GM19397 (cell line): ENCODE data around the gene ACSF2.
"Not testable (repeated sequence)": the region's sequence is repeated elsewhere in the genome, so short reads cannot be mapped to it uniquely, and the experiment has no call there.

Source experiments
- ATAC-seq: cut with Tn5 transposase; IDR thresholded peaks from one replicate; pipeline ENCODE4 v1.9.1; 2021; ENCODE audit warnings: mild to moderate bottlenecking, moderate library complexity; ENCODE audit not compliant: unreplicated experiment

Gene ACSF2

DNA sequence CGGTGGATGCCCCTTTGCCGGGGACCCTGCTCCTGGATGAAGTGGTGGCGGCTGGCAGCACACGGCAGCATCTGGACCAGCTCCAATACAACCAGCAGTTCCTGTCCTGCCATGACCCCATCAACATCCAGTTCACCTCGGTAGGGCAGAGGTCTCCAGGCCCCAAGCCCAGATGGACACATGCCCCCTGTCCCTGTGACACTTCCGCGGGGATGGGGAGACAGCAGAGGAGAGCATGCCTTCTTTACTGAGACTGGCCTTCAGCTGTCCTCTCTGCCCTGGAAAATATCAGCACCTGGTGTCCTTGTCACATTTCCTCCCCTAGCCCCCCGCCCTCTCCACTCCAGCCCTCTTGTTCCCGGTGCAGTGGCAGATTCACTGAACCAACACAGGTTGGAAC lies 36.4 kb downstream of the ACSF2 start:
- ATAC-seq = no peak

GRCh38 chr17:50464121-50464520 lies 38.1 kb downstream of the ACSF2 start:
- ATAC-seq = no peak

DNA sequence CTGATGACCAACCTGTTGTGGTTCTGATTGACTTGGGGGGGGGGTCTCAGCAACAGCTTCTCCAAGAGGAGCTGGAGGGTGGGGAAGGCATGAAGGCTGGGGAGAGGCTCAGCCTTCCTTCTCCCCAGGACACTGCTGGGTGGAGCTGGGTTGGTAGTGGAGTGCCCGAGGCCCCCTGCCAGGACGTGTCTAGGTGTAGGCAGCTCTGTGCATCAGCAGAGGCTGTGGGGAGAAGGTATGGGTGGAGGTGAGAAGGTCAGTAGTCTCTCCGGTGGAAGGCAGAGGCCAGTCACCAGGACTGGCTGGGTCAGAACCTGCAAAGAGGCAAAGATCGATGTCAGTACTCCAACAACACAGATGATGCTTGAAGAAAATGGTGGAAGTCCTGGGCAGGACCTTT lies 38.7 kb downstream of the ACSF2 start:
- ATAC-seq = no peak

GRCh38 chr17:50465171-50465570 lies 39.2 kb downstream of the ACSF2 start:
- no peak for ATAC-seq

- ATAC-seq = no peak
These were observed 39.6 kb downstream of the ACSF2 start for GRCh38 chr17:50465635-50466034.

DNA sequence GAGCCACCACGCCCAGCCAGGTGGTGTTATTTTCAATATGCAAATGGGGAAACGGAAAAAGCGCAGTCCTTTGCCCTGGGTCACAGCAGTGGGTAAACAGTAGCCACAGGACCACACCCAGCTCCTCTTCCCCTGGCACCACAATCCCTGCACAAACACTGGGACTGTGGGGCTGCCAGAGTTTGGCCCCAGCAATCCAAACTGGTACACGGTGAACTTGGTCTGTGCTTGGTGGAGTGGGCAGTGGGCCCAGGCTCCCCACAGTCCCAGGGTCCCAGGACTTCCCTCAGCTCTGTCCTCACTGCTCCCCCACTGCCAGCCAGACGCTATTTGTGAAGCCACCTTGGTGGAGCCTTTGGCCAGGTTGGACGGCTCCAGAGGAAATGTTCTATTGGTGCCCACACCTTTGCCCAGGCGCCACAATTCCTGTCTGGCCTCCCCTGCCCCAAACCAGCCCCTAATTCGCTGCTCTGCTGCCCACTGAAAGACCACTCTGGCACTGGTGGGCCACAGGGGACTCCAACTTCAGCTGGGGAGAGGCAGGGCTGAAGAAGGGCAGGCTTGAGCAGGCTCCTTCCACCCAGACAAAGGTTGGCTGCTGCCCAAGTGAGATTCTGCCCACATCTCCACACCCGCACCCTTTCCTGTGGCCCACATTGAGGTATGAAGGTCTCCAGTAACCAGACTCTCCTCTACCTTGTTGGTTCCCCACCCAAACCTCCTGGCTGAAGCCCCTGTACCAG lies 40.5 kb downstream of the ACSF2 start:
- no peak for ATAC-seq

- ATAC-seq = no peak
These were observed 41.3 kb downstream of the ACSF2 start for GRCh38 chr17:50467114-50467854.

- no peak for ATAC-seq
These were observed 41.9 kb downstream of the ACSF2 start for GRCh38 chr17:50467855-50468303.

DNA sequence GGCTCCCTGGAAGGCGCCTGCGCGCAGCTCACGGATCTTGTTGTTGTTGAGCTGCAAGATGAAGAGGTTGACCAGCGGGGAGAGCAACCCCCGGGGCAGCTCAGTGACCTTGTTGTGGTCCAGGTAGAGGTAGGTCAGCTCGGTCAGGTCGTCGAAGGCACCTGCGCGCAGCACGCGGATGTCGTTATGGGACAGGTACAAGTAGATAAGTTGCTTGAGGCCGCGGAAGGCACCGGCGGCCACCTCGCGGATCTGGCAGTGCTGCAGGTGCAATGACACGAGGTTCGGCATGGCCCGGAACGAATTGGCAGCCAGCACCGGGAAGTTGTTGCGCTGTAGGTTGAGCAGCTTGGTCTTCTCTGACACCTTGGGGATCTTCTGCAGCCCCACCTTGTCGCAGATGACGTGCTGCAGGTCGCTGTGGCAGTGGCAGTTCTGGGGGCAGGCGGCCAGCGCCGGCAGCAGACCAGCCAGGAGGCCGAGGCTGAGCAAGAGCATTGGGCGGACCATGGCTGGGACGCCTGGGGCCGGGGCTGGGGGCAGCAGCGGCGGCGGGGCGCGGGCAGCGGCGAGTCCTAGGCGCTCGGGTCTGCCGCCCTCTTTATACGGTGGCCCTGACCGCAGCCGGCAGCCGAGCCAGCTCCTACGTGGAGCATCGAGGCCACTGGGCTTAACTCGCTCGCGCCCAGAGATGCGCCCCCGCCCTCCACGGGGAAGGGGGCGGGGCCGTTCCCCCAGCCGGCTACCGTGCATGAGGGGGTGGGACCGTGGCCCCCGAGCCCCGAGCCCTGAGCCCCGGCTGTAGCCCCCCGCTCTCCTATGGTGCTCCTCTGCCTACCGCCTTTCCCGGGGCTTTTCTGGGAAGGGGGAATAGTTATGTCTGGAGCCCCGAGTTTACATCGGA lies 42.5 kb downstream of the ACSF2 start, which contains the start of gene CHAD:
TSS of gene CHAD (minus strand) at position 577 of the 904 bp plus-strand sequence. CDS start at position 510, 67 bp downstream.
- no peak for ATAC-seq

DNA sequence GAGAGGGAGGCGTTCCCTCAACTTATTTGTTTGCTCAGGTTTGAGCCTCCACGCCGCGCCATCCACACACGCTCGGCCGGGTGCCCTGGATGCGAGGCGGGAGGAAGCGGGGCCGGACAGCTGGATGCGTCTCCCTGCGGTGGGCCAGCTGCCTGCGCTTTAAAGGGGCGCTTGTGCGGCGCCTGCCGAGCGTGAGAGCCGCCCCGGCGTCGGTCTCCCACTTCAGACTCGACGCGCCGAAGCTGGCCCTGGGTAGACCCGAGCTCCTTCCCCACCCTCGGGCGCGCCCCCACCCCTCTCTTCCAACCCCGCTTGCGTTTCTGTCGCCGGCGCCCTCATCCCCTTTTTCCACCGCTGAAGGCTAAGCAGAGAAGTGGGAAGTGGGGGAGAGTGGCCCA lies 43.2 kb downstream of the ACSF2 start:
- ATAC-seq = no peak

DNA sequence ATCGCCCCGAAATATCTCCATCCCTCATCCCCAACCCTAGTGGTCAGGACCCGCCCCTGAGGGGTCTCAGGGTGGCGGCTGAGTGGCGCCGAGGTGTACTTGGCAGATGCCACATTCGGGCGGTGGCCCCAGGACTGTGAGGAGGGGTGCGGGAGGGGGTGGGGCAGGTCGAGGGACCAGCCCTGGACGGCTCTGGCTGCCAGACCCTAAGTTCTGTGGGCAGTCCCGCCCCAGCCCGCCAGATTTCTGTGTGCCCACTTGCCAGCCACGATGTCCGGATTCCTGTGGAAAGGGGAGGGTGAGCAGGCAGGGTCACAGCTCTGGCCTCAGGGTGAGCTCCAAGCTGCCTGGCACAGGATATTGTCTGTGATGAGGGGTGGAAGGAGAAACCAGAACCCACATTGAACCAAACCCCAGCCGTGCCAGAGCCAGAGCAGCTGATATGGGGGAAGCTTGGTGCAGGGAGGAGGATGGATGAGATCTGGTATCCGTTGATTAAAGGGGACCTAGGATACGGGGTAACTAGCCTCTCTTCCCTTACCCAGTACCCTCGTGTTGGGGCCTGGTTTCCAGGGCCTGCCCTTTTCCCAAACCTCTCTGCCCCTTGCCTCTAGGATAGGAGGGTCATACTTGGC lies 43.8 kb downstream of the ACSF2 start:
- ATAC-seq = no peak

DNA sequence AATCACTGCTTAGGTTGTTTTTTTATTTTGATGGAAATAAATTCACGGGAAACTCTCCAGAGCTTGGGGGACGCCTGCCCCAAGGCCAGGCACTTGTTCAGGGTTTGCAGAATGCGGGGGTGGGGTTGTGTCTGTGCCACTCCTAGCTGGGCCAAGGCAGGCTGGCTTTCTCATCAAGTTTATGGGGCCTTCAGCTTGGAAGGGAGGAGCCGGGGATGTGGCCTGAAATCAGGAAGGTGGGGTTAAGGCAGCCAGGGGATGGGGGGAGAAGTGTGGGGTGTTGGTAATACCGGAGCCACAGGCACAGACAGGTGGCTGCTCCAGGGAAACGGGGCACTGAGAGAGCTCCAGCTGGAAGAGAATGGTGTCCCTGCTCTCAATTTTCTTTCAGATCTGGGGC lies 44.4 kb downstream of the ACSF2 start:
- ATAC-seq = no peak

DNA sequence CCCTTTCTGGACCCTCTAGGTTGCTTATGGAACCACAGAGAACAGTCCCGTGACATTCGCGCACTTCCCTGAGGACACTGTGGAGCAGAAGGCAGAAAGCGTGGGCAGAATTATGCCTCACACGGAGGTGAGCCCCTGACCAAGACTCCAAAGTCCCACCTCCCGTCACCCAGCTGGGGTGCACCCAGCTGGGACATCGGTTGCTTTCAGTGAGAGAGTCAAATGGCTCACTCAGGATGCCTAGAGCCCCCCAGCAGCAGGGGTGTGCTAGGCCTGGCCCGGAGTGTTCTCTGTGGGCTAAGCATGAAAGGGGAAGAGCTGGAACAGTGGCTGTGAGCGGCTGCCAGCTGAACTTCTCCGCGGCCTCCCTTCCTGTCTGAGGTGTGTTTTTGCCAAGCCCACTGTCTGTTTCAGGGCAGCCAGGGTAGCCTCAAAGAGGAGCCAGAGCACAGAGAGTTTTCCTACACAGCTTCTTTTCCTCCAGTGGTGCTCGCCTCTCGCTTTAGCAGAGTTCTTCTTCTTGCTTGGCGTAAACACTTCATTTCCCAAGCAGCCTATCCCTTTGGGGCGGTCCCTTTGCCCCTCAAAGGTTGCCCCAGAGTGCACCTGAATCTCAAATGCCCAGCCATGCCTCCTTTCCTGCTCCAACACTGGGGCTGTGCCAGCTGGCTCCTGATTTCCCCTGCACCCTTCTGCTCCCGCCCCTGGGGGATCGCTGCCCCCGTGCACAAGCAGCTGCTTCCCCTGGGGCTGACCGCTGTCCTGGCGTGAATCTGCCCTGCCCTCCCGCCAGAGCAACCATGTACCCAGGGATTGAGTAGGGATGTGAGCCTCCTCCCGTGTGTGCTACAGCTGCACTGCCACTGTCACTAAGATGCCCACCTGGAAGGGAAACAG lies 45.2 kb downstream of the ACSF2 start:
- ATAC-seq = no peak

- no peak for ATAC-seq
These were observed 46.3 kb downstream of the ACSF2 start for GRCh38 chr17:50472286-50472685.

- not testable (repeated sequence) for ATAC-seq
These were observed 46.7 kb downstream of the ACSF2 start for GRCh38 chr17:50472761-50473161.

DNA sequence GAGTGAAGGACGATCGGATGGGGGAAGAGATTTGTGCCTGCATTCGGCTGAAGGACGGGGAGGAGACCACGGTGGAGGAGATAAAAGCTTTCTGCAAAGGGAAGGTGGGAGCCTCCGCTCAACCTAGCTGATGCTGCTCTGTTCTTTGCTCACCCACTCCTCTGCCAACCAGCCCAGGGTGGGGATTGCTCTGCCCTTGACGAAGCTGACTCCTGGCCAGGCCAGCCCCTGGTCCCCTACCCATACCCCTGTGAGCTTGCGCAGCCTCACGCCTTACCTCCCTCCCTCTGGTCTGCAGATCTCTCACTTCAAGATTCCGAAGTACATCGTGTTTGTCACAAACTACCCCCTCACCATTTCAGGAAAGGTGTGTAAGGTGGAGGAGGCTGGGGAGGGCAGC lies 47.9 kb downstream of the ACSF2 start:
- ATAC-seq = no peak

GRCh38 chr17:50474523-50474922 lies 48.5 kb downstream of the ACSF2 start:
- ATAC-seq = no peak

DNA sequence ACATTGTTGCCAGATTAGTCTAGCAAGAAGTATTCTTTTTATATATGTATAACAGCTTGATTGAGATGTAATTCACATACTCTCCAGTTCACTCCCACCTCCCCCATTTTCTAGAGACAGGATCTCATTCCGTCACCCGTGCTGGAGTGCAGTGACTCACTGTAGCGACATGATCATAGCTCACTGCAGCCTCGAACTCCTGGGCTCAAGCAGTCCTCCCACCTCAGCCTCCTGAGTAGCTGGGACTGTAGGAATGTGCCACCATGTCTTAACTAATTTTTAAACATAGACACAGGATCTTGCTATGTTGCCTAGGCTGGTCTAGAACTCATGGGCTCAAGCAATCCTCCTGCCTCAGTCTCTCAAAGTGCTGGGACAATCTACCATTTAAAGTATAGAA lies 49.3 kb downstream of the ACSF2 start:
- no peak for ATAC-seq

- ATAC-seq = not testable (repeated sequence)
These were observed 49.9 kb downstream of the ACSF2 start for GRCh38 chr17:50475775-50476544.
